NCI-H446 treated with DMSO at 0.1 percent for 48 hours (cell line): ENCODE results near the gene CA10.

Experiments
- DNase-seq: peaks from one replicate; lab custom pipeline; 2025; lab: John Stamatoyannopoulos, UW

CA10 gene

DNA sequence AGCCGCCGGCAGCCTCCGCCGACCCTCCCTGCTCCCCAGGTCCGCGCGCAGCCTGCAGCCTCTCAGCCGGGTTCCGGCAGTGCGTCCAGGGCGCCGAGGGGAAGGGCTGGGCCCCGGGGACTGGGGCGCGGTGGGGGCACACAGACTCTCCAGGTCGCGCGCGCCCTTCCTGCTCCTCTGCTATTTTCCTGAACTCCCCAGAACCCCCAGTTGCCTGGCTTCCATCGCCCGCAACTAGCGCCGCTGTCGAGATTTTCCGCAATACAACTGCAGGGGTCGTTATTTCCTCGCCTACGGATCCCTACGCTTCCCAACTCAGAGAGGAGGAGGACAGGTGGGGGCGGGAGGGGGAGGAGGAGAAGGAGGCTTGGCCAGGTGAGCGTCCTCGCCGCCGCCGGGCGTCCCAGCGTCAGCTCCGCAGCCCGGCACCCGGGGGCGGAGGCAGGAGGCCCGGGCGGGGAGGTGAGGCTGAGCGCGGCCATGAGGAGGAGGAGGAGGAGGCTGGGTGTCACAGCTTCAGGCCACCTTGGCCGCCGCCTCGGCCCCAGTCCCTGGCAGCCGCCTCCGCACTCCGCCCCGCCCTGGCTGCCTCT is at the start of gene CA10:
Gene CA10 (minus strand): TSS at position 265 of the 593 bp plus-strand sequence.
- no peak for DNase-seq

DNA sequence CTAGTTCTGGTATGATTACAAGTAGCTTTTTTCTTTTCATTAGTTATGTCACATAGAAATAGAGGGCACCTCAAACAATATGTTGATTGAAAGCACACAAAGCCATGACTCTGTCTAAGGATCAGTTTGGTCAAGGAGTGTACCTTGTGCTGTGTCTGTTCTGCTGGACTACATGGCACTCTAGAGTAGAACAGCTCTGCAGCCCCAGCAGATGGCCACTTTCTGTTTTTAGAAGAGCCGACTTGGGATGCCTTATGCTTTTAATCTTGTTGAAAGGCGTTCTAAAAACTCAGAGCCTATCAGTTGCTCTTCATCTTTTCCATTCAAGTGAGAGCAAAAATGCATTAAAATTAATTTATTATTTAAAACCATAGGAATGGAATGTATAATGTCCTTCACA is 49.3 kb upstream of the CA10 start:
- no peak for DNase-seq

DNA sequence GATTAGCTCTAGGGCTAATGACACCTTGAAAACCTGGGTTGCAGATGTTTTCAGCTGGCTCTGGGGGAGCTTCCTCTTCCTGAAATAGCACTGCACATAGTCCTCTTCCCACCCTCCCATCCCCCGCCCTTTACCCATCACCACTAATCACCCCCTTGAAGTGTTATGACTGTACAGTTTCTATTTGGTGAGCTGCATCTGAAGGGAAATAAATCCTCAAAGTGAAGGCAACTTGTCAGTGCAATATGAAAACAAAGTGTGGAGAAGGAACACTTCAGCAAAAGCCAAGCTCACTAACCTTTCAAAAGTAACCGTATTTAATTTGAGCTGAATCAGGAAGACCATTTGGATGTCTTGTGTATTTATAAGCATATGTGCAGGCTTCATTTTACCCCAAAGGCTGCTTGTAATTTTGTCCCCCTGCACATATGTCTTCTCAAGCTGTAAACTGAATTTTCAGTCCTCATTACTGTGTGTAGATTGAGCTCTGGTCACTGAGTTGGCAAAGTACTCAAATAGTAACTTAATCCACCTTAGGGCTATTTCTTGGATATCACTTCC is 44.1 kb upstream of the CA10 start:
- DNase-seq, result no peak

DNA sequence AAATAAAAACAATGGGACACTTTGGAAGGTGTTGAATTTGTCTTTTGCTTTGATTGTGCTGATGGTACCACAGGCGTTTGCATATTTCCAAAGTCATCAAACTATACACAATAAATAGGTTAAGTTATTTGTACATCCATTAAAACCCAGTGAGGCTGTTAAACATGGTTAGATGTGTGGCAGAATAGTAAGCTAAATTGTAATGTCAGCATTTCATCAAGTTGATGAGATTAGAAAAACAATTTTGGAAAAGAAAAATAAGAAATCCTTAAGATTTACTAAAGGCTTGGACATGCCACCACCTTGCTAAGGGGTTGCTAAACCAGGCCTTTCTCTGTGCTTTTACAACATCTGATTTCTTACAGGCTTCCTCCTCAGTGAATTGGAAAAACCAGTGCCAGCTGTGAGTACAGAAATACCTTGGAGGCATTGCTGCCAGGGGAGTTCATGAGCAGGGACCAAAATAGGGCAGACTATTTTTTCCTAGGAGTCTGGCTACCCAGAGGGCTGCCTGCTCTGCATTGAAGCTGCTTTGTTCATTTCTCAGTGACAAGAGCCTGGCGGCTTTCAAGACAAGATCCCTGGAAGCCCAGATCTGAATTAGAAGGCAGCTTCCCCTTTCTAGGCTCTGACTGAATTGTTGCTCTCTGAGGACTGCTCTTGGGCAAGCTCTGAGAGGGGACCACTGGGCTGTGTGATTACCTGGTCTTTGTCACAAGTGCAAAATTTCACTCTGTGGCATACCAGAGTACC is 43.4 kb upstream of the CA10 start:
- no peak for DNase-seq

DNA sequence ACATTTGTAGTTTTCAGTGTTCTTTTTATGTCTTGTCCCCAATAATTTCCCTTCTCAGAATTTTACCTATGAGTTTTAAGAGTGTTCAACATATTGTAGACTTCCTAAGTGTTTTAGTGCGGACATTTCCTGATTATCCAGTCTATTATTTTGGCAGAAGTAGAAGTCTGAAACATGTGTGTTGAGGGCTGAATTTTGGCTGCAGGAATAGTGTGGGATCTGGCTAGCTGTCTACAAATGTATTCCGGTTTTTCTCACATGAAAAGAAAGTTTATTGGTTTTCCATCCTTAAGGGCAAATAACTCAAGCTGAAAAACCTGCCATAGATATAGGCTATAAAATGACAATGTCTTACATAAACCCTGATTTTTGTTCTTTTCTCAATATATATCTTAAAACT is 33.0 kb upstream of the CA10 start:
- DNase-seq, result no peak

DNA sequence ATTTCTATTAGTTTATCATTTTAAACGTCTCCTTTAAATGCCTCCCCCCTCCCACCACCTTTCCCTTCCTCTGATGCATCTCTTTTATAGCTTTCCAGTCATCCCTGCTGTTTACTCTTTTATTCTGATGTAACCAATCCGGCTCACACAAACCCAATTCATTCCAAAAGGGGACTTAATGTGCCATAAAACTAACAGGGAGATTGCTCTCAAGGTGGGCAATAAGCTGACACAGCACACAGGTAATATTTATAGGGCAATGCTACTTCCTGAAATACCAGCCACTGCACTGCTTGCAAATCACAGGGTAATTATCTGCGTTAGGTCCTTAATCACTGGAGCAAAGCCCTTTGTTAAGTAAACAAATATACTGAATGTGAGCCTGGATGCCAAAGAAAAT is 23.3 kb upstream of the CA10 start:
- DNase-seq, result no peak

DNA sequence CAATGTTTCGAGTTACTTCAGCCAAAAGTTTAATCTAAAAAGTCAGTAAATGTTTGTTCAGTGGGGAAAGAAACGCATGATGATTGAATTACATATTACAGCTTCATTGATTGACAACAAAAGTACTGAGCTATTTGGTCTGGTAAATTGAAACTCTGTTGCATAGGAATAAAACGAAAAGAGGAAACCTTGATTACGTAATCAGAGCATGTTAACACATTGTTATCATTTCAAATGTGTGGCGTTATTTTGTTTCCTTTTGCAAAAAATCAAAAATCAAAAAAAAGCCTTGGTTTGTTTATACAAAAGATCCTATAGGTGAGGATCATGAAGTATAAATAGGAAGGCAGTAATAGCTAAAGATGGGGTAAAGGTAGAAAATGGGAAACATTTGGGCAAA is 19.5 kb upstream of the CA10 start:
- DNase-seq, result no peak

DNA sequence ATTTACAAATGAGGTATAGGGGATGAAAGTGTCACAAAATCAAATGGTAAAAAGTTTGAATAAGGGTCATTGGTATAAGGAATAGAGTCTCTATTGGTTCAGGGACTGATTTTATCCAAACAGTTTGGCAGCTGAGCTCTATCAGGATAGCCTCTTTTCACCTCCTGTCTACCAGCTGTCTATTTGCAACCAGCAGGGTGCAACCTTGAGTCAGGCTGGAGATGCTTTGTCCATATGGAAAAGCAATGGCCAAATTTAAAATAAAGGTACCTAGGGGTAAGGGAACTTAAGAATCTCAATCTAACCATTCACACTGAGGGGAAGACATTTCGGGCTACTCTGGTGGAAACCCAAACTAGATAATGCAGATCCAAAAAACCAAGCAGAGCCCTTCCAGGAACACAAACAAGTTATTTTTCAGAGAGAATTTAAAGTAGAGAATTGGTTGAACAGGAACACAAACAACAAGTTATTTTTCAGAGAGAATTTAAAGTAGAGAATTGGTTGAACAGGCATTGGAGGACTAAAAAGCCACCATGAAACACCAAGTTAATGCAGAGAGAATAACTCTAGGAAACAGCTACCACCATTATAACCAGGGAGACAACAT is 12.6 kb upstream of the CA10 start:
- peak; percentile 22 for DNase-seq

DNA sequence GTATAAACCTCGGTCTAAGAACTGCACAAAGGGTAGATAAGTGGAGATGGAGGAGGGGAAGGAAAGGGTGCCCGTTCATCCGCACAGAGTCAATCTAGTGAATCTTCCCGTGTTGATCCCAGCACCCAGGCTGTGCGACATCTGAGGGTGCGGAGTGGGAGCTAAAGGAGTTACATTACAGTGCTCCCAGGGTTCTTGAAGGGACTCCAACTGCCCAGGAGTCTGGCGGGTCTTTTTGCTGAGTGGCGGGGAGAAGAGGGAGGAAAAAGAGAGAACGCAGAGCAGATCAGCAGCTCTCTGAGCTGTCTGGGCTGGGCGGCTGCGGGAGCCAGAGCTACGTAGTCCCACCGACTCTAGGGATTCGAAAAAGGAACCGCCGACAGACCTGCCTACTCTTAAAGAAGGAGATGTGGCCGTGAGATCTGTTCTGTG is 1.6 kb upstream of the CA10 start:
- no peak for DNase-seq

DNA sequence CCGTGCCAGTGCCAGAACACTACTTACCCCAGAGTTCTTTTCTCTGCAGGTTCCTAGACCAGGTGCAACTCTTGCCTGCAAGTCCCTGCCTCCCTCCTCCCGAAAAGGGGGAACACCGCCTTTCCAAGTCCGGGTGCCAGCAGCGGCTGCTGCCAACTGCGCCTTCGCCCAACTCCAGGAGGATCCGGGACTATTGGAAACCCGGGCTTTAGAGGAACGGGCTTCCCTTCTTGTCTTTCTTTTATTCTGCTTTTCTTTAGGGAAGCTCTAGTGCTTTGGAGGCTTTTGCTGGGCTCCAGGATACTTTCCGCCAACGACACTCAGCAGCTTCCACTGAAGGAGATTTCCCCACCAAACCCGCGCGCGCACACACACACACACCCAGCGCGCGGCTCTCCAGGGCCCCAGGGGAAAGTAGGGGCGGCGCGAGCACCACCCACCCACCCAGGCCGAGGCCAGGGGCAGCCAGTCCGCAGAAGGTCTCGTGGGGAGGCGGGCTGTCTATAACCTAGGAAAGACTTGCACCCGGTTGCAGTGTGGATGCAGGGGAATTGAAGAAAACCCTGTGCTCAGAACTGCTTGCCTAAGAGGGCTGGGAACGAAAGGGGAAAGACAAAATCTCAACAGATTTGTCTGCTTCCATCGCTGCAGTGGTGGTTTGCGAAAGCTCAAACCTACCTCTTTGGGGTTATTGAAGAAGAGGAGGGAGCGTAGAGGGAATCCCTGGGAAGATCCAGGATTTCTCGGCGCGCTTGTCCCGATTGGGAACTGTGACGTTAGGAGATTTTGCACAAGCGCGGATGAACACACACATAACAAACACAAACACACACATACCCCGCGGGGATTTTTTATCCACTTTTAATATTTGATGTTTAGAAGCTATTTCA is 977 bp upstream of the CA10 start:
- DNase-seq, result no peak

DNA sequence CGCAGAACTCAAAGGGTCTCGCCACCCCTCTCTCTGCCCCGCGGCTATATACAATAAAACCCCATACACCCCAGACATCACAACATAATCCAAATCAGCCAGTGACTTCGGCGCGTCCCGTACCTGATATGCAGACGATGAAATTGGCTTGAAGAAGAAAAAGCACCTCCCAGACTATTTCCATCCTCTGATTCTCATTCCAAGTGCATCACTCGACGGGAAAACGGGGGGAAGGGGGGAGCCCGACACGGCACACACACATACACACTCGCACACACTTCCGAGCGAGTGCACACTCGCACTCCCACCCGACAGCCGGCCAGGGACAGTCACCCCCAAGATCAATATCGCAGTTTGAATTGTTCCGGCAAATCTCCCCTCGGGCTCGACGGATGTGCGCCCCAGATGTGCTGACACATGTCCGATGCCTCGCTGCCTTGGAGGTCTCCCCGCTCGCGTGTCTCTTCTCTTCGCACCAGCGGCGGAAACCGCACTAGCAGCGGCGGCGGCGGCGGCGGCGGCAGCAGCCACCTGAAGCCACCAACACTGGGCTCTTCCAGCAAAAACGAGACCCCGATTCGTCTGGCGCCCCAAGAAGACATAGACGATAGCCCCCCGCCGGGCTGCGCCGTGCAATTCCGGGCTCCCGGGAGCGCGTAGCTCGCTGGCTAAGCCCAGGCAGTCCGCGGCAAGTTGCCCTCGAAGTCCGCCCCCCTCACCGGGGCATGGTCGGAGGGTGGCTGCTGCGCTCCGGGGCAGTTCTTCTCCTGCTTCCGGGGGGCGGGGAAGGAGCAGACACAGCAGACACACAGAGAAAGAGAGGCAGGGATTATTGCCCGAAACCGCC is 688 bp downstream of the CA10 start:
- peak; percentile 21 for DNase-seq

DNA sequence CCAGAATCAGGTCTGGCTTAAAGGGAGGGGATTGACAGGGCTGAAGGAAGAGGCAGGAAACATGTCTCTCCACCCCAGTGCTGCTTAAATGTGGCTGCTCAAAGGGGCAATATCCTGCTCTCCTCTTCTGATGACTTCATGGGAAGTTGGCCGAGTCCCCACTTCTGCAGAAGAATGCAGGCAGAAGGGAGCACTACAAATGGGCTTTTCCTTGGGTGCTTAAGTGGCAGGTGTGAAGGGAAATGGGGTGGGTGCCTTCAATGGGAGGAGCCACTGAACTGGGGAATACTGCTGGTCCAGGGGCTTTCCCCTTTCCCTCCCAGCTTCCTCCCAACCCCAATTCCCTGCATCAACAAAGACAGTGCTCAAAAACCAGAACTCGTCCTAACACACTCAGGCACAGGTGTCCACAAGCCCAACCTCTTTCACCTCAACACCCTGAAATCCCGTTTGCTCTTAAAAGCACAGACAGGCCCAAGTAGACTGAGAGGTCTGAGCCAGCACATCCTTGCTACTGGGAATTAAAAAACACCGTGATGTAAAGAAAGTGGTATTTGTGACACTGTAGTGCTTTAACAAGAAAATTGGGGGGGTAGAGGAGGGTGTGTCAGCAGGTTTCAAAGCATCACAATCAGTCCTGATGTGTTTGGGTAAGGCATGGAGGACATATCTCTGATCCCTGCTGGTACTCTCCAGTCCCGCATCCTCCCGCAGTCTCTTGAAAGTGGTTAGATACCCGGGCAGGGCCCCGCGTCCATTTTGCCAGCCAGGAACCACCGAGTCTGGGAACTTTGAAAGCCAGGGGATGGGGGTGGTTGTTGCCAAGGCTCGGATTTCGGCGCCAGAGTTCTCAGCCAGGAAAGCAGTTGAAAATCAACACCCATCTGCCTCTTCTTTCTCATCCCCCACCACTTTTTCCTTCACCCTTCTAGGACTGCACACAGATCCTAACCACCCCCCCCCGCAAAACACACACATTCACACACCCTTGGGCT is 1.6 kb downstream of the CA10 start:
- peak; percentile 85 for DNase-seq

DNA sequence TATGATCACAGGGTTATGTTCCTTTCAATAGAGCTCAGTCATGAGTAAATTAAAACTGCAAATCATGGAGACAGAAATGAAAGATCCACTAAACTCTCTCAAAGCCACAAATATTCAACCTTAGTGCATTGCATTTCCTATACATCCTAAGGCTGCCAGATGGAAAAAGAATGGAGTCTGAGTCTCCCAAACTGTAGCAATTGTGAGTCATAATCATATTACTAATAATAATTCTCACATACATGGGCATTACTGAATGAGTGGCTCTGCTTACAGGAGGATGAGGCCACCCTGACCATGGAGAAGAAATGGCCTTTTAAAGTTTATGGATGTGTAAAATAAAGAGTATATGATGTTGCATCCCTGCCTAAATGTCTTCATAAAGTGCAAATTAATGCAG is 3.2 kb downstream of the CA10 start:
- DNase-seq, result no peak

DNA sequence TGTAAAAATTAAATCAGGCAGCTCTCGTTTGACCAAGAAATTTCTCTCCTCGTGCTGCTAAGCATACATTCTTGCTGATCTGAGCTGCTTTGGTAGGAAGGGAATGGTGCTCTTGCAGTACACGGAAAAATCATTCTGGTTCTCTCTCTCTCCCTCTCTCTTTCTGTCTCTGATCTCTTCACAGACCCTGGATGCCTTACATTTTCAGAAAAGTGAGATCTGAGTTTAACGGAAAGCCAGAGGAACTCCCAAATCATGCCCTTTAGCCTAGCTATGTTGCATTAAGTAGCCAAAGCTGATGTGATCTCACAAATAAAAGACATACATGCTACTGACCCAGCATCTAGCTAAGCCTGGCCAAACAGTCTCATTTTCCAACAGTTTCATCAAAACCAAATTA is 4.0 kb downstream of the CA10 start:
- no peak for DNase-seq

DNA sequence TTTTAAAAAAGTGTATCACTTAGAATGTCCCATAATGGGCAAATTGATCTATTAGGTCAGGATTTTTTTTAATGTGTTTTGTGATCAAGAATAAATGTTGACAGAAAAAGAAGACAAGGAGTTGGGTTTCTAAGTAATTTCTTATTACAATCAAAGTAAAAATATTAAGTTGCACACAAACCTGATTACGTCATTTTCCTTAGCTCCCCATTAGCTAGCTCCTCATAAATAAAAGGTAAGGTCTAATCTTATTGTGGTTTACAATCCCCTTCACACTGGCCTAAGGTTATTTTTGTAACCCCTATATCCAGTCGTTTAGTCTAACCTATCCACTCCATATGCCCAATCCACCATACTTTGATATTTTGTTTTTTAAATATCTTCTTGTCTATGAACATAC is 7.6 kb downstream of the CA10 start:
- no peak for DNase-seq

DNA sequence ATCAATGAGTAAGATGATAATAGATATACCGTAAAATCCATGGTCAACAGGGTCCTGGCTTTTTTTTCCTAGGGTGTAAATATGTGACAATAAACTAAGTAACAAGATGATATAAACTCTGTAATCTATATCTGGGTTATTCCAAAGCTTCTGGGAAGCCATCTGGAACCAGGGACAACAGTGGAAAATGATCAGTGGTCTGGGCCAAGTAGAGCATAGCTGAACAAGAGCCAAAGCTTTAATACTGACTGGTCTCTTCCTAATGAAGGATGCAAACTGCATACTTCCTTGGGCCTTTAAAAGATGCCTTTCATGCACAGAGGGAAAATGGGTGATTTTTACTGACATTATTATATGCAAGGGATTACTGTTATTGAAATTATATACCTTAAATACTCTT is 8.9 kb downstream of the CA10 start:
- peak; percentile 70 for DNase-seq

DNA sequence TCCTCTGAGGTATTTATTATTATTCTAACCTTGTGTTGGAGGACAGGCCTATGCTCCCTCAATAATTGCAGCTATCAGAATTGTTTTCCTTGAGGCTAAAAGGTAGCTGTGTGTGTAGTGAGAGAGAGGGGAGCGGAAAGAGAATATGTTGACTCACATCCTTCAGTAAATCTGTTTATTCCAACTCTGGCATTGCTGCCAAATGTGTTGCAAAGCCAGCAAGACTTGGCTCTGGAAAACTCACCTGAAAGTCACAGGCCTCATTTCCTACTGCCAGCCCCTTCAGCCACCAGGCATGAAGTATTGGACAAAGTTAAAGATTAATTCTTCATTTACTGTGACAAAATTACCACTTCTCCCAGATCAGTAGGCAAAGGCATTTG is 9.6 kb downstream of the CA10 start:
- DNase-seq, result peak; percentile 79

DNA sequence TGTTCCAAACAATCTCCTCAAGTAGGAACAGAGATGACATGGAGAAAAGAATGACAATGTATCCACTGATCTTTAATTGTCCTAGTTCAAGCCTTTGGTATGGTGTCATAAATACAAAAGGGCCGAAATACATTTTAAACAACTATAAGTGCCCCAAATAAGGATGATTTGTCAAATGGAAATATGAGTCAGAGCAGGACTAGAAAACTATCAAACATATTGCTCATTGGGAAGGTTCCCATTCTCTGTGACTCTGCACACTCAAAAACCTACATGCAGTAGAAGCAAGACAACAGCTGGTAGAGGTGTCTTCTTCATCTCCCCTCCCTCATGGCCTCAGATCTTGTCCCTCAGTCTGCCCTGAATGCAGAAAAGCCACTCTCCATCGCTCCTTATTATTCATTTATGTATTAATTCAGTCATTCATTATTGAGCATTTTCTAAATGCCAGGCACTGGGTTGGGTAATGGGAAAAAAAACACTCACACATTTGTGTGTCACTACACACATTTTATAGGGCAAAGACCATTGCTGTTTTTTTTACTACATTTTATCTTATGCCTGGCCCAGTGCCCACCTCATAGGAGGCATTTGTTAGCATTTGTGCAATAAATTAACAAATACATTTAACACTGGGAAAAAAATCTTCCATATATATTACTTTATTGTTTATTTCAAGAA is 10.1 kb downstream of the CA10 start:
- DNase-seq, result peak; percentile 56

DNA sequence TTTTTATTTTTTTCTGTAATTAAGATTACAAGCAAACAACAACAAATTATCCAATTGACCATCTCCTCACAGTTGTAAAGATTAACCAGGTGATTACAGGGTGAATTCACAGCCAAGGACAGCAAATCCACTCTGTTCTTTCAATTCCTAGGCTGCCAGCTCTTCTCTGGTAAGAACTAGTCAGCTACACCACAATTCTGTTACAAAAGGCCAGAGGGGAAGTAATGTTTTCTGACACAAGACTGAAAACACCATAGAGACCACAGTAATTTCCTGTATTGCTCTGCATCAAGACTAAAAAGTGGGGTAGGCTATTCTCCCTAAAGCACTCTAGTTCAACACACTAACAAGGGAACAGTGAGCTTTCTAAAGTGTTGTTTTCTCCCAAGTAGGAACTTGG is 10.6 kb downstream of the CA10 start:
- no peak for DNase-seq
